Measurements from ENCODE around the gene SMCO3. TPM values are rescaled to one million over a fixed set of nuclear protein-coding genes. Genes with fewer than 3 reads are reported as not detected.

SMCO3 gene
- total RNA-seq, 4 donors from 2014 or later: 1.2 to 10.5 (median 6.2) TPM

DNA sequence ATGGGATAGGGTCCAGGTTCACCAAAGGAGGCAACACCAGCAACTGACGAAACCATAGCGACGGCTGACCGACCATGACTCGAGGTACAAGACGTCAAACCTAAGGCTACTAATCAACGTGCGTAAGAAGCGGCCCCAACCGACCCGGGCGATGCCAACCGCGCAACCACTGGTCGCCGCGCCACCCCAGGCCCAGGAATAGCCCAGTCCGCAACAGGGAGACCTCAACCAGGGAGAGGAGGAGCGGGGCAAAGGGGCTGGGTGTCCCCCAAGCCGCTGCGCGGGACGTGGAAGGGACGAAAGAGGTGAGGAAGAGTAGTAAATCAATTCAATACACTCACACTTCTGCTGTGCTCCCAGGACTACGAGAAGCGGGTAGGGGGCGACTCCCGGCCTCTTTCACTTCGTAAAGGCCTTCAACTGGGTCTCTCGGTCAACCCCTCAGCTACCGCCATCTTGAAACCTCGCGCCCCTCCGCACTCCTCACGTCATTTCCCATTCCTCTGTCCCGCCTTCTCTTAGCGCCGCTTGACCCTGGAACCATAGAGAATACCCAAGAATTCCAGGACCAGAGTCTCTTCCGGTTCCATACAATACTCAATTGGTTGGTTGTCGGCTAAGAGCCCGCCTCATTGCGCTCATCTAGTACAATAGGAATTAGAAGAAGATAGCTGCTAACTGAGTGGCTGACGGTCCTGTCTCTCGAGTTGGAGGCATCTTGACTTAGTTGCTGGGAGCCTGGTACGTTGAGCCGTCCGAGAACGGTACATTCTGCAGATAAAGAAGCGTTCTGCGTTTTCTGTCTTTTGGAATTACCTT is 10.8 kb downstream of the SMCO3 start, which contains the start of the genes C12orf60 and WBP11:
C12orf60 (plus strand) TSS at position 660 of the 819 bp plus-strand sequence. CDS start 19,266 bp downstream, outside the sequence.
WBP11 (minus strand) TSS at position 468 of the 819 bp plus-strand sequence. CDS start 2,095 bp downstream, outside the sequence.
- WGBS, 2 donors: 0% methylated on average over 50 of the region's 50 CpGs
- peak within 1 kb of the TSS; percentile 92 to 96 (median 94) for H3K27ac ChIP-seq
- H3K36me3 ChIP-seq: peaks cover 0 to 14% (median 0%) of the 10 kb centered on the region in 3 donors
- peak; percentile 90 to 97 for DNase-seq (ENCODE audit: low spot score in 2 of 2)
- no peaks in the 10 kb centered on the region for H3K9me3 ChIP-seq
- TF ChIP-seq POLR2A (IDR thresholded peaks at IDR 0.05) (peak; percentile 36 to 84), EP300 (IDR thresholded peaks at IDR 0.05) (peak; percentile 86 to 94)
- TF ChIP-seq, protein P1, sequence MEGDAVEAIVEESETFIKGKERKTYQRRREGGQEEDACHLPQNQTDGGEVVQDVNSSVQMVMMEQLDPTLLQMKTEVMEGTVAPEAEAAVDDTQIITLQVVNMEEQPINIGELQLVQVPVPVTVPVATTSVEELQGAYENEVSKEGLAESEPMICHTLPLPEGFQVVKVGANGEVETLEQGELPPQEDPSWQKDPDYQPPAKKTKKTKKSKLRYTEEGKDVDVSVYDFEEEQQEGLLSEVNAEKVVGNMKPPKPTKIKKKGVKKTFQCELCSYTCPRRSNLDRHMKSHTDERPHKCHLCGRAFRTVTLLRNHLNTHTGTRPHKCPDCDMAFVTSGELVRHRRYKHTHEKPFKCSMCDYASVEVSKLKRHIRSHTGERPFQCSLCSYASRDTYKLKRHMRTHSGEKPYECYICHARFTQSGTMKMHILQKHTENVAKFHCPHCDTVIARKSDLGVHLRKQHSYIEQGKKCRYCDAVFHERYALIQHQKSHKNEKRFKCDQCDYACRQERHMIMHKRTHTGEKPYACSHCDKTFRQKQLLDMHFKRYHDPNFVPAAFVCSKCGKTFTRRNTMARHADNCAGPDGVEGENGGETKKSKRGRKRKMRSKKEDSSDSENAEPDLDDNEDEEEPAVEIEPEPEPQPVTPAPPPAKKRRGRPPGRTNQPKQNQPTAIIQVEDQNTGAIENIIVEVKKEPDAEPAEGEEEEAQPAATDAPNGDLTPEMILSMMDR (IDR thresholded peaks at IDR 0.05): peak in 1 of 5 experiments; percentile 30
- H3K27me3 ChIP-seq: no peaks in the 10 kb centered on the region
- peak within 1 kb of the TSS; percentile 78 to 91 (median 88) for H3K4me3 ChIP-seq
- H3K4me1 ChIP-seq: peaks cover 0 to 43% (median 13%) of the 10 kb centered on the region in 4 donors

DNA sequence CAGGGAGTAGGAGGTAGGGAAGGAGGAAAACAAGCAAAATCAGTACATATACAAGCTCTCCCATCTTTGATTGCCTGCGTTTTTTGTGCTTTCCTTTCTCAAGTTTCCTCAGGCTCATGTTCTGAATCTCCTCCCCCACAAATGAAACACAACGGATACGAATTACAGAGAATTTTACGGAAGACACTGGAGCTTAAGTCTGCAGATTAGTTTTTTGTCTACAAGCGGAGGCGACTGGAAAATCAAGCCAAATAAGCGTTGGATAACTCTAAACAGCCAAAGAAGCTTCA is 11.3 kb downstream of the SMCO3 start:
- Histone ChIP-seq H3K4me1 (peaks cover 0 to 43% (median 13%) of the 10 kb centered on the region in 4 donors), H3K27me3 (no peaks in the 10 kb centered on the region), H3K9me3 (no peaks in the 10 kb centered on the region), H3K36me3 (peaks cover 0 to 19% (median 0%) of the 10 kb centered on the region in 3 donors), H3K4me3 (peak overlapping the region; percentile 78 to 91 (median 88)), H3K27ac (peak overlapping the region; percentile 92 to 96 (median 94))
- no peak for DNase-seq (ENCODE audit: low spot score in 2 of 2)
- TF ChIP-seq POLR2A (IDR thresholded peaks at IDR 0.05) (no peak), EP300 (IDR thresholded peaks at IDR 0.05) (no peak)
- TF ChIP-seq, protein P1 (IDR thresholded peaks at IDR 0.05): no peak
- 0 to 1% methylated on average over 7 of the region's 7 CpGs for WGBS, 2 donors

DNA sequence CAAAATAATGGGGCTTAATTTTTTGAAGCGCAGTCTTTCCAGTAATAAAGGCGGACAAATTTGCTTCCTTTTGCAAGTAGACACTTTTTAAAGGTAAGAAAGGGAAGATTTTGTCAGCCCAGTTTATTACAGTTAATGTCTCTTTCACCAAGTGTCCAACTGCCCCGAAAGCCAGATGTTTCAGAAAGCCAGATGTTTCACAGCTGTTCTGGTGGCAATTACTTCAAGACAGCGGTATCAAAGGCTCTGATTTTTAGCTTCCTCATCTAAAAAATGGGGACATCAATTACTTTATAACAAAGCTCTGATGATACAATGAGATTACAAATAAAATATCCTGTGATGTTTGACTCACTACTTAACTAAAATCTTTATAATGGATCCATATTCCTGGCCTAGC is 11.7 kb downstream of the SMCO3 start:
- Histone ChIP-seq H3K4me3 (peak overlapping the region; percentile 78 to 91 (median 88)), H3K4me1 (peaks cover 0 to 43% (median 13%) of the 10 kb centered on the region in 4 donors), H3K9me3 (no peaks in the 10 kb centered on the region), H3K27ac (peak overlapping the region; percentile 92 to 96 (median 94)), H3K27me3 (no peaks in the 10 kb centered on the region), H3K36me3 (peaks cover 0 to 23% (median 0%) of the 10 kb centered on the region in 3 donors)
- no peak for TF ChIP-seq POLR2A (IDR thresholded peaks at IDR 0.05)
- TF ChIP-seq EP300 (IDR thresholded peaks at IDR 0.05): no peak
- TF ChIP-seq, protein P1 (IDR thresholded peaks at IDR 0.05): no peak
- WGBS, 2 donors: 61 to 67% methylated on average over 4 of the region's 4 CpGs
- DNase-seq (ENCODE audit: low spot score in 2 of 2): no peak

DNA sequence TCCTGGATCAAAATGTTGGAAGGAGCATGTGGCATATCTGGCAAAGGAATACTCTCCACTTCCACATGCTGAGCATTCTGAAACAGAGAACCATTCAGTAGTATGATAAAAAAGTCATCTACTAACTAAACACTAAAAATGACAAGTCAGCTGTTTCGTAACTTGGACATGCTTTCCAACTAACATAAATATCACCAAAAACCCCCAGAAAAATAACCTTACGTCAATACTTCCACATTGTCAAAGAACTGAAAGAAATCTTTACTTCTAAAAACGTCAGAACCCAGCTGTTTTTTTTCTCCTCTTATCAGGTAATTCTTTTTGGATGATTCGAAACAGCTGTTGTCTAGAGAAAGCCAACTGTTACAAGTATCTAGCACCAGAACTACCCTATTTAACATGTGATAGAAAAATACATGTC is 18.9 kb downstream of the SMCO3 start:
- Histone ChIP-seq H3K4me3 (no peak overlapping the region), H3K27ac (no peak overlapping the region), H3K27me3 (no peaks in the 10 kb centered on the region), H3K9me3 (no peaks in the 10 kb centered on the region), H3K36me3 (peaks cover 0 to 95% (median 10%) of the 10 kb centered on the region in 3 donors), H3K4me1 (peaks cover 0 to 5% (median 0%) of the 10 kb centered on the region in 4 donors)
- WGBS, 2 donors: 52 to 59% methylated on average over 4 of the region's 4 CpGs
- TF ChIP-seq, protein P1 (IDR thresholded peaks at IDR 0.05): no peak
- TF ChIP-seq POLR2A (IDR thresholded peaks at IDR 0.05) (no peak), EP300 (IDR thresholded peaks at IDR 0.05) (no peak)
- DNase-seq (ENCODE audit: low spot score in 2 of 2): no peak

DNA sequence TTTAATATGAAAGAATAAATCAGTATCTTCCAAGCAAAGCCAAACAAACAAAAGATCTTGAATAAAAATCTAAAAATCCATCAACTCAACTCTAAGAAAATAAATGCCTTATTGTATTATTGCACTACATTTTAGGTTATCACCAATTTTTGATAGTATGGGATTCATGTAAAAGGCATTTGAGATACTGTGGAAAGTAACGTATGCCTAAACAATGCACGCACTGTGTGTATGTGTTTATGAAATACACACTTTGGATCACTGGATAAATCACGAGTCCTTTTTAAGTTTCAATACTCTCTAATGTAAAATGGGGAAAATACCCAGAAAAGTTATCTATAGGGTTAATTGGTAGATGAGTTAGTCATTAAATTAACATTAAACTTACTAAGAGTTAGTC is 28.4 kb downstream of the SMCO3 start:
- Histone ChIP-seq H3K4me1 (peaks cover 0 to 4% (median 0%) of the 10 kb centered on the region in 4 donors), H3K27me3 (no peaks in the 10 kb centered on the region), H3K36me3 (peaks cover 0 to 63% (median 17%) of the 10 kb centered on the region in 3 donors), H3K9me3 (no peaks in the 10 kb centered on the region), H3K4me3 (no peak overlapping the region), H3K27ac (no peak overlapping the region)
- TF ChIP-seq EP300 (IDR thresholded peaks at IDR 0.05) (no peak), POLR2A (IDR thresholded peaks at IDR 0.05) (no peak)
- TF ChIP-seq, protein P1 (IDR thresholded peaks at IDR 0.05): no peak
- no peak for DNase-seq (ENCODE audit: low spot score in 2 of 2)
- WGBS, 2 donors: 73 to 79% methylated on average over 3 of the region's 3 CpGs

Measured in tibial nerve (tissue), 4 donors.